ENCODE measurements around the gene GRM4.

DNA sequence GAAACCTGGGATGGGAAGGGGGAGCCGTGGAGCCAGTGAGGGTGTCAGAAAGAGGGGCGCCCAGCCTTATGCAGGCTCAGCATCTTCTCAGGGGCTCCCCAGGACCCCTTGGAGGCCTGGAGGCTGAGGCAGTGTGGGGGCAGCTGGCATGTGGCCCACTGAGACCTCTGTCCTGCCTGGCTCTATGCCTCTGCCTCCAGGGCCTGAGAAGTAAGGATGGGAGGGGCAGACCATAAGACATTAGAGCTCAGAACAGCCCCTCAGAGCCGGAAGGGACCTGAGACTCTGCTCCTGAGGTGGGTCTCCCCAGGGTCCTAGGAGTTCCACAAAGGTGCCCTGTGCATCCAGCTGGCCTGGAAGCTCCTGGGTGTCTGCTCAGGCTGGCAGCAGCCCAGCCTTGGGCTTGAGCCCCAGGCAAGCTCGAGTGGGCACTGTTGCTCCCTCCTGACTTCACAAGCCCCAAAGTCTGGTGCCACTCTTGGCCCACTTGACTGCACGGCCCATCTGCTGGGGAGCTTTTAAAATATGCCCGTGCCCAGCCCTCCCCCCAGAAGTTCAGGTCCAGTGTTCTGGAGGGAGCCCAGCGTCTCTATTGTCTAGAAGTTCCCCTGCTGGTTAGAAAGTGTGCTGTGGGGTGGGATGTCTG, 126.8 kb downstream of the GRM4 start:
- TF ChIP-seq CTCF (IDR thresholded peaks at IDR 0.05) (no peak), POLR2A (IDR thresholded peaks at IDR 0.05) (no peak)

All from Peyer's patch (tissue), 4 donors.